BLaER1 treated with 17β-estradiol and CSF1 and Interleukin-3, amounts not matched to agents 10 nM and 100 nM (cell line): ENCODE results near the gene IGFBP2.

Experiments used
- H3K27ac ChIP-seq, 11 experiments: shearing (Covaris generic); formaldehyde crosslinking; 2 replicates each; pipeline ENCODE4 v1.8.1; 2022
- H3K27me3 ChIP-seq, 11 experiments: shearing (Covaris generic); formaldehyde crosslinking; 2 replicates each; pipeline ENCODE4 v1.8.1; 2022
- H3K36me3 ChIP-seq, 11 experiments: shearing (Covaris generic); formaldehyde crosslinking; 2 replicates each; pipeline ENCODE4 v1.8.1; 2022
- H3K4me1 ChIP-seq, 10 experiments: shearing (Covaris generic); formaldehyde crosslinking; 2 replicates each; pipeline ENCODE4 v1.8.1; 2022
- H3K4me2 ChIP-seq, 11 experiments: shearing (Covaris generic); formaldehyde crosslinking; 2 replicates each; pipeline ENCODE4 v1.8.1; 2022
- H3K4me3 ChIP-seq, 10 experiments: shearing (Covaris generic); formaldehyde crosslinking; 2 replicates each; pipeline ENCODE4 v1.8.1; 2022
- H3K9ac ChIP-seq, 11 experiments: shearing (Covaris generic); formaldehyde crosslinking; 2 replicates each; pipeline ENCODE4 v1.8.1; 2022
- H3K9me3 ChIP-seq, 11 experiments: shearing (Covaris generic); formaldehyde crosslinking; replicated peaks in 1 of 11; 2 replicates each; pipeline ENCODE4 v1.8.1; 2022
- H4K20me1 ChIP-seq, 11 experiments: shearing (Covaris generic); formaldehyde crosslinking; 2 replicates each; pipeline ENCODE4 v1.8.1; 2022
- Cebpa-rat ChIP-seq, 11 experiments: shearing (Covaris generic); IDR thresholded peaks; 2 replicates each; pipeline ENCODE4 v1.8.1; 2022

Gene IGFBP2

DNA sequence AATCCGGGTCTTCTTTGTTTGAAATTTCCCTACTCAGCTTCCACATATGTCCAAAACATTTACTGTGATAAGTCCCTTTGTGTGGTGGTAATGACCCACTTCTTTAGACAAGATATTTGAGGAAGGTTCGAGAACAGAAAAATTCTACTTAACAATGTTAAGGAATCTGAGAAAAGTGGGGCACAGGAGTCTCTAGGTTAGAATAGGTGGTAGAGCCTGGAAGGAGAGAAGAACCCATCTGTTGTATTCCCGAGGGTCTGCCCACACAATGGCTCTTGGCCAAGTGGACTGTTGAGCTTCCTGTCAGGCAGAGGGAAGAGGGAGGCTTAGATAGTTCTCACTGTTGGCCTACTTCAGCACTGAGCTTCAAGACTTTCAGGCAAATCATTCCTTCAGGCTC lies 4.3 kb downstream of the IGFBP2 start:
- peak overlapping the region in 3 of 11 experiments; percentile 21 to 34 (median 23); a peak in 1 of 22 replicates for H3K9ac ChIP-seq
- H3K4me2 ChIP-seq = peak overlapping the region; percentile 76 to 100 (median 98)
- H3K27me3 ChIP-seq = peaks cover 38 to 58% (median 55%) of the 10 kb centered on the region in 11 experiments
- no peak for TF ChIP-seq Cebpa-rat (IDR thresholded peaks at IDR 0.05)
- H3K4me1 ChIP-seq = peaks cover 41 to 60% (median 51%) of the 10 kb centered on the region in 10 experiments
- peak overlapping the region in 5 of 10 experiments; percentile 23 to 90 (median 84); a peak in 7 of 20 replicates for H3K4me3 ChIP-seq
- peaks cover 0 to 52% (median 38%) of the 10 kb centered on the region in 11 experiments; a peak in 17 of 22 replicates for H3K36me3 ChIP-seq
- H3K9me3 ChIP-seq = peaks cover 0 to 4% (median 0%) of the 10 kb centered on the region in 11 experiments; a peak in 3 of 22 replicates
- H3K27ac ChIP-seq = peak overlapping the region in 6 of 11 experiments; percentile 21 to 58 (median 32); a peak in 10 of 22 replicates
- H4K20me1 ChIP-seq = peaks cover 0 to 84% (median 42%) of the 10 kb centered on the region in 11 experiments; a peak in 13 of 22 replicates

DNA sequence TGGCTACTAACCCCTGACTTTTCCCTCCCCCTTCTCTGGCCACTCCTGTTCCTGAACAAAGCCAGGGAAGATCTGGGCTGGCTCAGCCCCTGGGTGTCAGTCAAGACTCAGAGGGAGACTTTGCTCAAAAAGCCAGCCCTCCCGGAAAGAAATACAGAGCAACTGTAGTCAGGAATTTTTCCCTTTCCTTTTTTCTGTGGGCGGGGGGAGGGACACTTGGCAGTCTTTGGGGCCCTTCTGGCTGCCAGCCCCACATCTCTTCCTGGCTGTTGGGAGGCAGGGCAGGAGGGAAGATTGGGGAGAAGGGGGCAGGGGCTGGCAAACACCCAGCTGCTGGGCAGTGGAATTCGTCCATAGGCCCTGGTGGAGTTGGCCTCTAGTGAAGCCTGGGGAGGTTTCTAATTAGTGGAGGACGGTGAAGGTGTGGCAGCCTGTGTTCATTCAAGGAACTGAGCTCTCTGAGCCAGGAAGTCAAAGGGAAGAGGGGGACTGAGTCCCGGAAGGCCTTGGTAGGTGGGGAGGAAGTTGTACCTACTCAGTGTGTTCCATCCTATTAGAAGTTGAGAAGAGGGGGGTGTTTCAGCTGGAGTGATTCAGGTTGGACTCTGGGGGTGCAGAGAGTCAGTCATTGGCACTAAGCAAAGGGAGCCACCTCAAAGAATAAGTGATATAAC lies 10.9 kb downstream of the IGFBP2 start:
- H3K36me3 ChIP-seq = peaks cover 0 to 95% (median 65%) of the 10 kb centered on the region in 11 experiments; a peak in 17 of 22 replicates
- no peaks in the 10 kb centered on the region for H3K27me3 ChIP-seq
- H3K27ac ChIP-seq = peak overlapping the region in 3 of 11 experiments; percentile 15 to 27 (median 23); a peak in 2 of 22 replicates
- peaks cover 24 to 42% (median 35%) of the 10 kb centered on the region in 10 experiments for H3K4me1 ChIP-seq
- peaks cover 0 to 98% (median 65%) of the 10 kb centered on the region in 11 experiments; a peak in 12 of 22 replicates for H4K20me1 ChIP-seq
- H3K9ac ChIP-seq = no peak overlapping the region
- TF ChIP-seq Cebpa-rat (IDR thresholded peaks at IDR 0.05) = no peak
- peaks cover 0 to 17% (median 0%) of the 10 kb centered on the region in 11 experiments; a peak in 9 of 22 replicates for H3K9me3 ChIP-seq
- peak overlapping the region in 2 of 10 experiments; percentile 1 to 24; a peak in 2 of 20 replicates for H3K4me3 ChIP-seq
- H3K4me2 ChIP-seq = peak overlapping the region; percentile 52 to 76 (median 65)

DNA sequence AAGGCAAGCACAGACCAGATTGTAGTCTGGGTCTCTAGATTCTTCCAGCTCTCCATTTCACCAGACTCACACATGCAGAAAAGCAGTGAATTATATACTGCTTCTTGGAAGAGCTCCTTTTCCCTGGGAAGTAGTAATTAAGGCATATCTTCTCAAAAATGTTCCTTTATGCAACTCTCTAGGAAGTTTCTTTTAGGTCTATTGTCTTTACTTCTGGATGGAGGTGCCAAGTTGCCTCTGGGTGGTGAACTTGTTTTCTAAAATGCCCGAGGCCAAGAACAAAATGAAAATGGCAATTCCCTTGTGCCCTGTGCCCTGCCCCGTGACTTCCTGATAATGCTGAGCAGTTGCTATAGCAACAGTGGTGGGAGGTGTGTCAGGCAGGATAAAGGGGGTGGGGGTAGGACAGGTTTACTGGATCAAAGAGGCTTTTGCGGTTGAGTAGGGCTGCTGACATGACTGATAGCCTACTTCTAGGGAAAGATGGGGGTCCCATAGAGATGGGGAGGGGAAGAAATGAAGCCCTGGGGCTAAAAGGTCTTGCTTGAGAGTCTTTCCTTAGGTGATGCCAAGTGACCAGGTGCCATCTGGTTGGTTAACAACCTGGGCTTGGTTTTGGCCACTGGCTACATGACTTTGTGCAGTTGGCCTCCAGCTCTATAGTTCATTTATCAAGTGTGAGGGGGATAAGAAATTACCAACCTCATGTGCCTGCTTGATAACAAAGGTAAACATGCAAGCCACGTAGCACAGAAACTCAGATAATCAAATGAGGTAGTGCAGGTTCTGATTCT lies 11.8 kb downstream of the IGFBP2 start:
- Histone ChIP-seq H3K4me2 (peak overlapping the region; percentile 52 to 76 (median 65)), H3K27ac (no peak overlapping the region), H4K20me1 (peaks cover 0 to 98% (median 66%) of the 10 kb centered on the region in 11 experiments; a peak in 14 of 22 replicates), H3K9ac (no peak overlapping the region), H3K4me1 (peaks cover 24 to 49% (median 43%) of the 10 kb centered on the region in 10 experiments), H3K36me3 (peaks cover 0 to 95% (median 63%) of the 10 kb centered on the region in 11 experiments; a peak in 17 of 22 replicates), H3K4me3 (no peak overlapping the region), H3K27me3 (no peaks in the 10 kb centered on the region), H3K9me3 (peaks cover 0 to 17% (median 0%) of the 10 kb centered on the region in 11 experiments; a peak in 9 of 22 replicates)
- no peak for TF ChIP-seq Cebpa-rat (IDR thresholded peaks at IDR 0.05)

DNA sequence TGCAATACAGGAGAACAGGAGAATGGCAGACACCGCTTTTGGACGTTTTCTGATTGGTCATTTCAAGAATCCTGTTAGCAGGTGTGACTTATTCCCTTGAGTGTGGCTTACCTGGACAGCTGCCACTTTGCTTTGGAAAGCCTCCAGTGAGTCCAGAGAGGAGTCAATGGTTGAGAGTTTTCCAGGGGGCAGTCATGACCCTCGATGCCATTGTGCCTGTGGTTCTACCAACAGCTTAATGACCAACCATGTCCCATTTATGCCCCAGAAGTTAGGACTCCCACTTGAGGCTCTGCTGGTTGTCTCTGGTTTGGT lies 12.4 kb downstream of the IGFBP2 start:
- peaks cover 0 to 17% (median 0%) of the 10 kb centered on the region in 11 experiments; a peak in 9 of 22 replicates for H3K9me3 ChIP-seq
- peaks cover 0 to 98% (median 66%) of the 10 kb centered on the region in 11 experiments; a peak in 15 of 22 replicates for H4K20me1 ChIP-seq
- peaks cover 0 to 95% (median 62%) of the 10 kb centered on the region in 11 experiments; a peak in 17 of 22 replicates for H3K36me3 ChIP-seq
- no peak overlapping the region for H3K4me3 ChIP-seq
- H3K4me2 ChIP-seq = peak overlapping the region in 6 of 11 experiments; percentile 59 to 76 (median 66); a peak in 8 of 22 replicates
- TF ChIP-seq Cebpa-rat (IDR thresholded peaks at IDR 0.05) = no peak
- H3K27ac ChIP-seq = no peak overlapping the region
- H3K4me1 ChIP-seq = peaks cover 24 to 55% (median 45%) of the 10 kb centered on the region in 10 experiments
- no peak overlapping the region for H3K9ac ChIP-seq
- no peaks in the 10 kb centered on the region for H3K27me3 ChIP-seq

DNA sequence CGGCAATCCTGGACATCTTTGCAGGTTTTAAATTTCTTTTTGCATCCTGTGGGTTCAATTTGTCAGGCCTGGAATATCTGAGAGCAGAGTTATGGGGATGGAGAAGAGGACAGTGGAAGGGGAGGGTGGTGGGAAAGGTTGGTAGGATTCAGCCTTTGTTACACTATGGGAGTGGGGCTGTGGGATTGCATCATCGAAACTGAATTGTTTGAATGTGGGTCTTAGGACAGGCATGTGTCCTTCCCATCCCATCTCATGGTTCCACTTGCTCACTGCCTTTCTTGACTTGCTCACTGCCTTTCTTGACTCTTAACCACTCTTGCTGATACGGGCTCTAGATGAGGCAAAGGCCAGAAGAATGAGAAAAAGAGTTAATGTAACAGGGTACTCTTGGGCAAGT lies 12.9 kb downstream of the IGFBP2 start:
- Histone ChIP-seq H3K27me3 (no peaks in the 10 kb centered on the region), H4K20me1 (peaks cover 0 to 98% (median 66%) of the 10 kb centered on the region in 11 experiments; a peak in 15 of 22 replicates)

DNA sequence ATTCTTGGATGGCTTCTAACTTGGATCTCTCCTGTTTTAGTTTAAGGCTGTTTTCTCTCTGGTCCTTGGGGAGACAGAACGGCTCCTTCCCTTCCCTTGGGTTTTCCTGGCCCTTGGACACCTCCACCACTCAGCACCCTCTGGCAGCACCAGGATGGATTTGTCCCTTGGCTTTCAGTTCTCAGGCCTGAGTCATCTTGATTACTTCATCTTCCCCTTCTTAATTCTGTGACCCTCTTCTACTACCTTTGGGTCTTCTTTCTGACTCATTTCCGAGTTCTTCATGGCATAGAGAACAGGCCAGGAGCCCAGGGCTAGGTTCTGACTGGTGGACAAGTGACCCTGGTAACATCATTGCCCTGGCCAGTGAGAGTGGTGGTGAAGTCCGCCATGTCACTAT lies 14.9 kb downstream of the IGFBP2 start:
- no peak for TF ChIP-seq Cebpa-rat (IDR thresholded peaks at IDR 0.05)
- Histone ChIP-seq H3K9me3 (peaks cover 0 to 13% (median 0%) of the 10 kb centered on the region in 11 experiments; a peak in 6 of 22 replicates), H3K4me2 (peak overlapping the region in 4 of 11 experiments; percentile 4 to 53 (median 22); a peak in 8 of 22 replicates), H3K36me3 (peaks cover 0 to 83% (median 43%) of the 10 kb centered on the region in 11 experiments; a peak in 16 of 22 replicates), H3K4me1 (peaks cover 24 to 53% (median 40%) of the 10 kb centered on the region in 10 experiments), H3K27me3 (no peaks in the 10 kb centered on the region), H3K9ac (no peak overlapping the region), H3K27ac (no peak overlapping the region), H3K4me3 (no peak overlapping the region), H4K20me1 (peaks cover 0 to 100% (median 71%) of the 10 kb centered on the region in 11 experiments; a peak in 14 of 22 replicates)

More for the DNA sequence above, 12.9 kb downstream of the IGFBP2 start:
- peak in 3 of 11 experiments; percentile 31 to 77 (median 34); a peak in 4 of 22 replicates for TF ChIP-seq Cebpa-rat (IDR thresholded peaks at IDR 0.05)
- H3K27ac ChIP-seq = no peak overlapping the region
- H3K4me2 ChIP-seq = 0 out of 22 replicates have a peak overlapping the region, but pooled peaks of 1 of the 11 experiments have one; percentile 66
- H3K9ac ChIP-seq = no peak overlapping the region
- peaks cover 0 to 17% (median 0%) of the 10 kb centered on the region in 11 experiments; a peak in 9 of 22 replicates for H3K9me3 ChIP-seq
- H3K4me3 ChIP-seq = no peak overlapping the region
- H3K4me1 ChIP-seq = peaks cover 24 to 60% (median 46%) of the 10 kb centered on the region in 10 experiments
- peaks cover 0 to 95% (median 57%) of the 10 kb centered on the region in 11 experiments; a peak in 17 of 22 replicates for H3K36me3 ChIP-seq

DNA sequence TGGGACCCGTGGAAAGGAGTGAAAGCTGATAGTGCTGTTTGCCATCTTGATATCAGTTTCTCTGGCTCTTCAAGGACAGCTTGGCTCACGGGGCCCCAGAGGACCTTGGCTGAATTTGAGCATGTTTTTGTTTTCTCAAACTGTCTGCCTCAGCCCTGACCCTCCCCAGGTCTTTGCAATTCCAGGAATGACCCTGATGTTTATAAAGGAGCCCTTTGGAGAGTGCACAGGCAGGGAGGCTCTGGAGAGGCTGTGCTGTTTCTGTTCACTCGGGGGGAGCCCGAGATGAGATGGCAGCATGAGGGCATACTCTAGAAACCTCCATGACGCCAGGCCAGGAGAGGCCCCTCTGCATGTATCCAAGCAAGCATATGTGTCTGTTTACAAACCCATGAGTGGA lies 16.4 kb downstream of the IGFBP2 start:
- TF ChIP-seq Cebpa-rat (IDR thresholded peaks at IDR 0.05) = no peak
- H4K20me1 ChIP-seq = peaks cover 0 to 100% (median 79%) of the 10 kb centered on the region in 11 experiments; a peak in 14 of 22 replicates
- no peak overlapping the region for H3K27ac ChIP-seq
- H3K4me2 ChIP-seq = peak overlapping the region in 7 of 11 experiments; percentile 6 to 43 (median 21); a peak in 7 of 22 replicates
- H3K4me1 ChIP-seq = peaks cover 17 to 49% (median 32%) of the 10 kb centered on the region in 10 experiments
- no peak overlapping the region for H3K9ac ChIP-seq
- no peak overlapping the region for H3K4me3 ChIP-seq
- peaks cover 0 to 13% (median 0%) of the 10 kb centered on the region in 11 experiments; a peak in 4 of 22 replicates for H3K9me3 ChIP-seq
- H3K36me3 ChIP-seq = peaks cover 0 to 84% (median 36%) of the 10 kb centered on the region in 11 experiments; a peak in 15 of 22 replicates
- H3K27me3 ChIP-seq = no peaks in the 10 kb centered on the region
